ENCODE data around the gene PBX3.

DNA sequence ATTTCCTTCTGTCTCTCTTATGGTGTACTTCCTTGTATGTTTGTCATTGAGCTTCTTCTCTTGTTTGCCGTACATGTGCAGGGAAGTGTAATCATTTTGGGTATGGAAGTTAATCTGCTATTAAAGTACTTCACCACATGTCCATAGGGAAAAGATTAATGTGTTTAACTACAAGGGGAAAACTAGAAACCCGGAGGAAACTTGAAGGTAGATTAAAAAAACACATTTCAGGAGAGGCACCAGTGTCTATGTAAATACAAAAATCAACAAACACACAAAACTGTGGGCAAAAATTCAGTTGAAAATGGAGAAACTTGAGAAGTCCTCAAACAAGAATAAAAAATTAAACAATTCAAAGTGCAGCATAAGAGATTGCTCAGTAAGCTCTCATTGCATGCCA lies 166.4 kb downstream of the PBX3 start:
- TF ChIP-seq, protein P1, sequence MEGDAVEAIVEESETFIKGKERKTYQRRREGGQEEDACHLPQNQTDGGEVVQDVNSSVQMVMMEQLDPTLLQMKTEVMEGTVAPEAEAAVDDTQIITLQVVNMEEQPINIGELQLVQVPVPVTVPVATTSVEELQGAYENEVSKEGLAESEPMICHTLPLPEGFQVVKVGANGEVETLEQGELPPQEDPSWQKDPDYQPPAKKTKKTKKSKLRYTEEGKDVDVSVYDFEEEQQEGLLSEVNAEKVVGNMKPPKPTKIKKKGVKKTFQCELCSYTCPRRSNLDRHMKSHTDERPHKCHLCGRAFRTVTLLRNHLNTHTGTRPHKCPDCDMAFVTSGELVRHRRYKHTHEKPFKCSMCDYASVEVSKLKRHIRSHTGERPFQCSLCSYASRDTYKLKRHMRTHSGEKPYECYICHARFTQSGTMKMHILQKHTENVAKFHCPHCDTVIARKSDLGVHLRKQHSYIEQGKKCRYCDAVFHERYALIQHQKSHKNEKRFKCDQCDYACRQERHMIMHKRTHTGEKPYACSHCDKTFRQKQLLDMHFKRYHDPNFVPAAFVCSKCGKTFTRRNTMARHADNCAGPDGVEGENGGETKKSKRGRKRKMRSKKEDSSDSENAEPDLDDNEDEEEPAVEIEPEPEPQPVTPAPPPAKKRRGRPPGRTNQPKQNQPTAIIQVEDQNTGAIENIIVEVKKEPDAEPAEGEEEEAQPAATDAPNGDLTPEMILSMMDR (conservative IDR thresholded peaks at IDR 0.05 in 1 of 2, IDR thresholded peaks at IDR 0.05 in 1 of 2; ENCODE audit: extremely low read depth in 1 of 2, insufficient read depth in 1 of 2, low read depth in 1 of 2, low read length in 2 of 2), result no peak
- TF ChIP-seq EZH2 (IDR thresholded peaks at IDR 0.05; ENCODE audit: borderline replicate concordance, low read length), result no peak
